ENCODE measurements around the gene EIF2A. TPM values are rescaled to one million over a fixed set of nuclear protein-coding genes. Genes with fewer than 3 reads are reported as not detected.

EIF2A gene
- total RNA-seq, 1 experiment from 2014 or later = 74.1 TPM

DNA sequence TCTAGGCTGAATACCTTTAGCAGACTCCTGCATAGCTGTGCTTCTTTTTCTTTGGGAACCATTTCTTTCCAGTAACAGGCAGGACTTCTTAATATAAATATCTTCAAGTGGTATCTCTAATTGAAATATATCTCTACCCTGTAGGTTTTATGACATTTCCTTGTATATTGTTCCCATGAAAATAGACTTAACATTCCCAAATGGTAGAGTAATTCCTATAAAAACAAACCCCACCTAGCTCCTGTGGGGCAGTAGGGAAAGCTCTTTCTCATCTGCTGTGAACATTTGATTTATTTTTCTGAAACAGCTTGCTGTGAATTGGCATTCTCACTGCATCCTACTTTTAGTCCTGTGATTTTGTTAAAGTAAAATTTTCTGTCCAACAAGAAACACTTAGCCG is 77.4 kb downstream of the EIF2A start:
- H3K9ac ChIP-seq (ENCODE audit: extremely low read depth, insufficient read length, low read length) = no peak overlapping the region
- no CpG with 5 or more reads among the region's 1 CpG for WGBS (ENCODE audit: extremely low coverage, insufficient read length, low lambda C conversion rate)
- H2BK5ac ChIP-seq (ENCODE audit: insufficient read length, low read length) = no peak overlapping the region
- H3K27ac ChIP-seq (ENCODE audit: insufficient read length, low read depth, low read length) = no peak overlapping the region
- H3K9me3 ChIP-seq (ENCODE audit: control insufficient read depth, low read depth, low read length) = no peaks in the 10 kb centered on the region
- no peaks in the 10 kb centered on the region; the same call in 1 of the 2 replicates for H3K4me1 ChIP-seq (ENCODE audit: insufficient read depth, low read length)
- Mint-ChIP-seq H3K4me3 (no peak overlapping the region), H3K4me1 (peaks cover 14 to 16% of the 10 kb centered on the region in 2 experiments), H3K27me3 (ENCODE audit: low read depth) (no peaks in the 10 kb centered on the region), H3K27ac (no peak overlapping the region), H3K9me3 (no peaks in the 10 kb centered on the region; a peak in 1 of 5 replicates), H3K36me3 (ENCODE audit: insufficient read depth in 1 of 3, low read depth in 3 of 3) (peaks cover 14 to 37% (median 34%) of the 10 kb centered on the region in 3 experiments; a peak in 6 of 7 replicates)
- H3K23ac ChIP-seq (ENCODE audit: insufficient read length, low read depth, low read length) = no peak overlapping the region
- no peak overlapping the region for H2BK15ac ChIP-seq (ENCODE audit: low read depth, low read length)
- H3K23me2 ChIP-seq (ENCODE audit: insufficient read length, low read depth, low read length, poor library complexity, severe bottlenecking) = no peaks in the 10 kb centered on the region
- H2BK20ac ChIP-seq (ENCODE audit: low read depth, low read length, poor library complexity, severe bottlenecking) = no peak overlapping the region
- H4K20me1 ChIP-seq (ENCODE audit: control insufficient read depth, insufficient read depth, insufficient read length) = no peaks in the 10 kb centered on the region
- H3K14ac ChIP-seq (ENCODE audit: insufficient read depth, low read length) = no peak overlapping the region
- H3K56ac ChIP-seq (ENCODE audit: insufficient read length, low read depth, low read length) = no peak overlapping the region
- H2BK120ac ChIP-seq (ENCODE audit: low read depth, low read length, poor library complexity, severe bottlenecking) = no peak overlapping the region
- no peak overlapping the region for H3K4me2 ChIP-seq (ENCODE audit: insufficient read depth, insufficient read length, low read length)
- H4K8ac ChIP-seq (replicated peaks; ENCODE audit: insufficient read length, low read depth, low read length) = no peak overlapping the region
- no peaks in the 10 kb centered on the region for H3K27me3 ChIP-seq (ENCODE audit: insufficient read depth, low read length)
- no peaks in the 10 kb centered on the region; the same call in 1 of the 2 replicates for H3K79me2 ChIP-seq (ENCODE audit: insufficient read depth, low read length)
- no peak overlapping the region for H2BK12ac ChIP-seq (ENCODE audit: insufficient read length, low read depth, low read length)
- H3K4ac ChIP-seq (ENCODE audit: low read depth, low read length) = no peak overlapping the region
- H3T11ph ChIP-seq (ENCODE audit: low read length) = no peak overlapping the region
- H2AFZ ChIP-seq (ENCODE audit: low read length) = no peak overlapping the region
- no peak overlapping the region for H4K5ac ChIP-seq (ENCODE audit: insufficient read length, low read depth, low read length)
- TF ChIP-seq CTCF (conservative IDR thresholded peaks at IDR 0.05) = no peak
- H2AK5ac ChIP-seq (ENCODE audit: insufficient read length, low read length) = no peak overlapping the region
- DNase-seq = no peak
- no peak overlapping the region for H3K18ac ChIP-seq (ENCODE audit: insufficient read length, low read depth, low read length)
- no peak overlapping the region for H4K91ac ChIP-seq (ENCODE audit: insufficient read length, low read depth, low read length)
- peaks cover 3% of the 10 kb centered on the region for H3K79me1 ChIP-seq (ENCODE audit: insufficient read depth, low read depth, low read length, poor library complexity, severe bottlenecking)

Data from H9 (cell line).